ENCODE data around the gene NUBPL. TPM values are rescaled to one million over a fixed set of nuclear protein-coding genes. Genes with fewer than 3 reads are reported as not detected.
"Not testable (repeated sequence)": the region's sequence is repeated elsewhere in the genome, so short reads cannot be mapped to it uniquely, and the experiment has no call there.

Gene NUBPL
- total RNA-seq, 1 donor from 2014 or later = 19.5 TPM

- peaks cover 8% of the 10 kb centered on the region for H3K4me1 Mint-ChIP-seq (ENCODE audit: low read depth)
- H3K4me3 Mint-ChIP-seq (ENCODE audit: low read depth) = no peak overlapping the region
- H3K9me3 Mint-ChIP-seq (ENCODE audit: low read depth) = peaks cover 41% of the 10 kb centered on the region
- H3K27me3 Mint-ChIP-seq = no peaks in the 10 kb centered on the region
- TF ChIP-seq CTCF (IDR thresholded peaks at IDR 0.05; ENCODE audit: unreplicated experiment) = no peak
- H3K36me3 Mint-ChIP-seq (ENCODE audit: insufficient read depth) = peaks cover 38% of the 10 kb centered on the region
- no peak for DNase-seq (ENCODE audit: low spot score, unreplicated experiment)
- H3K27ac Mint-ChIP-seq = no peak overlapping the region
Observed at GRCh38 chr14:31619440-31619839, 58.2 kb downstream of the NUBPL start.

GRCh38 chr14:31620898-31621297, 59.7 kb downstream of the NUBPL start:
- not testable (repeated sequence) for DNase-seq (ENCODE audit: low spot score, unreplicated experiment); H3K4me3 Mint-ChIP-seq (ENCODE audit: low read depth); H3K27me3 Mint-ChIP-seq; H3K27ac Mint-ChIP-seq; H3K4me1 Mint-ChIP-seq (ENCODE audit: low read depth)
- Mint-ChIP-seq H3K36me3 (ENCODE audit: insufficient read depth) (peaks cover 35% of the 10 kb centered on the region), H3K9me3 (ENCODE audit: low read depth) (peaks cover 41% of the 10 kb centered on the region)

DNA sequence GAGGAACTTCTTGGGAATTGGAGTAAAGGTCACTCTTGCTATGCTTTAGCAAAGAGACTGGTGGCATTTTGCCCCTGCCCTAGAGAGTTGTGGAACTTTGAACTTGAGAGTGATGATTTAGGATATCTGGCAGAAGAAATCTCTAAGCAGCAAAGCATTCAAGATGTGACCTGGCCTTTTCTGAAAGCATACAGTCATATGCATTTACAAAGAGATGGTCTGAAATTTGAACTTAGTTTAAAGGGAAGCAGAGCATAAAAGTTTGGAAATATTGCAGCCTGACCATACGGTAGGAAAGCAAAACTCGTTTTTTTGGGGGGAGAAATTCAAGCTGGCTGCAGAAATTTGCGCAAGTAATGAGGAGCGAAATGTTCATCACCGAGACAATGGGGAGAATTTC, 60.9 kb downstream of the NUBPL start:
- no peak overlapping the region for H3K27ac Mint-ChIP-seq
- peaks cover 36% of the 10 kb centered on the region for H3K9me3 Mint-ChIP-seq (ENCODE audit: low read depth)
- H3K4me1 Mint-ChIP-seq (ENCODE audit: low read depth) = peaks cover 8% of the 10 kb centered on the region
- TF ChIP-seq CTCF (IDR thresholded peaks at IDR 0.05; ENCODE audit: unreplicated experiment) = no peak
- DNase-seq (ENCODE audit: low spot score, unreplicated experiment) = no peak
- no peak overlapping the region for H3K4me3 Mint-ChIP-seq (ENCODE audit: low read depth)
- H3K36me3 Mint-ChIP-seq (ENCODE audit: insufficient read depth) = peaks cover 32% of the 10 kb centered on the region
- H3K27me3 Mint-ChIP-seq = no peaks in the 10 kb centered on the region

DNA sequence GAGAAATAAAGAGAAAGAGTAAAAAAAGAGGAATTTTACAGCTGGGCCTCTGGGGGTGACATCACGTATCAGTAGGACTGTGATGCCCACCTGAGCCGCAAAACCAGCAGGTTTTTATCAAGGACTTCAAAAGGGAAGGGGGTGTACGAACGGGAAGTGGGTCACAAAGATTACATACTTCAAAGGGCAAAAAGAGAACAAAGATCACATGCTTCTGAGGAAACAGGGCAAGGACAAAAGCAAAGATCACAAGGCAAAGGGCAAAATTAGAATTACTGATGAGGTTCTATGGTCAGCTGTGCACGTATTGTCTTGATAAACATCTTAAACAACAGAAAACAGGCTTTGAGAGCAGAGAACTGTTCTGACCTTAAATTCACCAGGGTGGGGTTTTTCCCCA, 91.7 kb downstream of the NUBPL start:
- H3K4me3 Mint-ChIP-seq (ENCODE audit: low read depth); H3K27me3 Mint-ChIP-seq; H3K27ac Mint-ChIP-seq; H3K4me1 Mint-ChIP-seq (ENCODE audit: low read depth); DNase-seq (ENCODE audit: low spot score, unreplicated experiment): not testable (repeated sequence)
- Mint-ChIP-seq H3K9me3 (ENCODE audit: low read depth) (peaks cover 30% of the 10 kb centered on the region), H3K36me3 (ENCODE audit: insufficient read depth) (peaks cover 22% of the 10 kb centered on the region)

GRCh38 chr14:31657917-31658316, 96.7 kb downstream of the NUBPL start:
- no peak for TF ChIP-seq CTCF (IDR thresholded peaks at IDR 0.05; ENCODE audit: unreplicated experiment)
- Mint-ChIP-seq H3K4me1 (ENCODE audit: low read depth) (no peaks in the 10 kb centered on the region), H3K27ac (no peak overlapping the region), H3K36me3 (ENCODE audit: insufficient read depth) (peaks cover 14% of the 10 kb centered on the region), H3K27me3 (no peaks in the 10 kb centered on the region), H3K4me3 (ENCODE audit: low read depth) (no peak overlapping the region), H3K9me3 (ENCODE audit: low read depth) (peaks cover 23% of the 10 kb centered on the region)
- DNase-seq (ENCODE audit: low spot score, unreplicated experiment) = no peak

- H3K4me1 Mint-ChIP-seq (ENCODE audit: low read depth) = no peaks in the 10 kb centered on the region
- peaks cover 21% of the 10 kb centered on the region for H3K9me3 Mint-ChIP-seq (ENCODE audit: low read depth)
- no peak for DNase-seq (ENCODE audit: low spot score, unreplicated experiment)
- no peak overlapping the region for H3K27ac Mint-ChIP-seq
- H3K4me3 Mint-ChIP-seq (ENCODE audit: low read depth) = no peak overlapping the region
- H3K36me3 Mint-ChIP-seq (ENCODE audit: insufficient read depth) = peaks cover 10% of the 10 kb centered on the region
- TF ChIP-seq CTCF (IDR thresholded peaks at IDR 0.05; ENCODE audit: unreplicated experiment) = no peak
- no peaks in the 10 kb centered on the region for H3K27me3 Mint-ChIP-seq
Observed at GRCh38 chr14:31659278-31659677, 98.1 kb downstream of the NUBPL start.

All from progenitor cell of endocrine pancreas (in vitro differentiated cells).